ENCODE results near the gene MTMR11.

DNA sequence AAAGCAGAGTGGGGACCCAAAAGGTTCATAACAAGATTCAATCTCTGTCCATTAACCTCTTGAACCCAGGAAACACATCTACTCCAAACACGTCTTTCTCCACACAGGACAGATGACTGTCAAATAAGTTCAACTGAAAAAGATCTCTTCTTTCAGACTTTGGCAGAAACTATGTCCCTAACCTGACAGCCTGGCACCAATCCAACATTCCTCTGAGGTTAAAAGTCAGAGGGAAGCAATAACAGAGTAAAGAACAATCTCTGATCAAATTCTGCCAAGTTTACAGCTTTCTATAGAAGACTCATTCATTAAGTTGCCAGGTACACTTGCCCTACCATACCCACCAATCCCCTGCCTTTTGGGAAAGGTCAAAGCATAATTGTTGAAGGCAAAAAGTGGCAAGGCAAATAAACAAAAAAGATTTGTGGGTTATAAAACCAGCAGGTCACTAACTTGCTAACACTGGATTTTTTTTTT, 41.9 kb upstream of the MTMR11 start:
- TF ChIP-seq POLR2AphosphoS5 (IDR thresholded peaks at IDR 0.05; ENCODE audit: borderline replicate concordance, low read depth, low read length) (no peak), EZH2 (IDR thresholded peaks at IDR 0.05) (no peak)

Data from SK-N-MC (cell line).